DMS114 treated with DMSO at 0.1 percent for 48 hours (cell line): ENCODE results near the gene RUBCNL.

ENCODE experiments used
- DNase-seq: peaks from one replicate; lab custom pipeline; 2025; ENCODE audit not compliant: unreplicated experiment; lab: John Stamatoyannopoulos, UW

The RUBCNL gene

GRCh38 chr13:46311217-46311616 lies 75.8 kb downstream of the RUBCNL start:
- no peak for DNase-seq

DNA sequence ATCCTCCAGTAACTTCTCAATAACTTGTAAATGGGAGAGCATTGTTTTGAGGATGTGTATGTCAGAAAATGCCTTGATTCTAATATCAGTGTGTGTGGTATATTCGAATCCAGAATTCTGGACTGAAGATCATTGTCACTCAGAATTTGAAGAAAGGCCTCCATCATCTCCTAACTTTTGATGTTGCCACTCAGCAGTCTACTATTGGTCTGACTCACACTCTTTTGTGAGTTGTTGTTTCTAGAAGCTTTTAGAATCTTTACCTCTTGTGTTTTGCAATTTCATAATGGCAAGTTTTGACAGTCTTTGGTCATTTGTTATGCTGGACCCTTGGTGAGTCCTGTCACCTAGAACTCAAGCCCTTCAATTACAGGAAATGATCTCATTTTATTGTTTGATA lies 77.0 kb downstream of the RUBCNL start:
- DNase-seq = no peak

GRCh38 chr13:46307554-46307953 lies 79.5 kb downstream of the RUBCNL start:
- no peak for DNase-seq

DNA sequence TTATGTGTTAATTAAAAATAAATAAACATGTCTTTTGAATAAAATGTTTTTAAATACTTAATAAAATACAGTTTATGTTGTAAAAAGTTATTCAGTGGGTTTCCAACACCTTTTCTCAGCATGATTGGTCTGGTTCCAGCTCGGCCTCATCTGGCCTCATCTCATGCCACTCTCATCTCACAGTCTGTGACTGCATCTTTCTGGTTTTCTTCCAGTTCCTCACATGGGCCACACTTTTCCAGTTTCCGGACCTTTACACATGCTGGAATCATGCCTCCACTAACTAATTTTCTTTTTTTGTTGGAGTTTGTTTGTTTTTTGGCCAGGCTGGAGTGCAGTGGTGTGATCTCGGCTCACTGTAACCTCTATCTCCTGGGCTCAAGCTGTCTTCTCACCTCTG lies 82.5 kb downstream of the RUBCNL start:
- DNase-seq = no peak

GRCh38 chr13:46303742-46304385 lies 83.2 kb downstream of the RUBCNL start:
- no peak for DNase-seq

GRCh38 chr13:46297361-46297811 lies 89.7 kb downstream of the RUBCNL start:
- no peak for DNase-seq

DNA sequence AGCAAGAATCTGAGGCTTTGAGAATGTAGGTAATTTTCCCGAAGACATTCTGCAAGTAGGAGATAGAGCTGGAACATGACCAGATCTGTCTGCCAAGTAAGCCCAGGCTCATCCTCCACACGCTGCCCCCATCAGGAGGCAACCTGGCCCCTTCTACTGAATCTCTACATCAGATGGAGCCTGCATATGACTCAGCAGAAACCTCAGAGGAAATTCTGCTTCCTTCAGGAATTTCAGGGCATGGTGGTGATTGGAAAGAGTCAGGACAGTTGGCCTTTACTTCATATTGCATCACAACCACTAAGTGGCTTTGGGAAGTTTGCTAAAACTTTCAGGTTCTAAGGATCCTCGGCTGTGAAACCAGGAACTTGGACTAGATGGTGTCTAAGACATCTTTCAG lies 90.1 kb downstream of the RUBCNL start:
- no peak for DNase-seq

GRCh38 chr13:46296115-46296822 lies 90.8 kb downstream of the RUBCNL start:
- no peak for DNase-seq

GRCh38 chr13:46295491-46296114 lies 91.4 kb downstream of the RUBCNL start:
- DNase-seq = no peak

DNA sequence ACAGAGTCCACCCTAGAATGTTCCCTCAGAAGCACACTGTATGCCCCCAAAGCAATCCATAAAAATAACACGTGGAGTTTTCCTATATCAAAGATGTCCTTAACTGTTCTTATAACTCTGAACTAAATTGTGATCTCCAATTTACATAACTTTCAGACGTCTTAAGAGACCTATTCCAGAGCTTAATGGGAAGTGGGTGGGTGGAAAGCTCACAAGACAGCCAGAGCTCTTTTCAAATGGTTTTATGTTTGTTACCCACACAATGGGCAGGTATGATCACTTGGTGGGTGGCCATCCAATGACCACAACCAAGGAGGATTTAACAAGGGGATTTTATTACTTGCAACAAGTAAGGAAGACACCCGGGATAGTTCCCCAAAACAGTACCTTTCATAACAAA lies 93.6 kb downstream of the RUBCNL start:
- no peak for DNase-seq
